Measurements from ENCODE around the gene ETV3. TPM values are rescaled to one million over a fixed set of nuclear protein-coding genes. Genes with fewer than 3 reads are reported as not detected.
"Not testable (repeated sequence)": the region's sequence is repeated elsewhere in the genome, so short reads cannot be mapped to it uniquely, and the experiment has no call there.

ETV3 gene
- total RNA-seq, 2 donors from 2014 or later: 9.0 to 12.0 TPM

DNA sequence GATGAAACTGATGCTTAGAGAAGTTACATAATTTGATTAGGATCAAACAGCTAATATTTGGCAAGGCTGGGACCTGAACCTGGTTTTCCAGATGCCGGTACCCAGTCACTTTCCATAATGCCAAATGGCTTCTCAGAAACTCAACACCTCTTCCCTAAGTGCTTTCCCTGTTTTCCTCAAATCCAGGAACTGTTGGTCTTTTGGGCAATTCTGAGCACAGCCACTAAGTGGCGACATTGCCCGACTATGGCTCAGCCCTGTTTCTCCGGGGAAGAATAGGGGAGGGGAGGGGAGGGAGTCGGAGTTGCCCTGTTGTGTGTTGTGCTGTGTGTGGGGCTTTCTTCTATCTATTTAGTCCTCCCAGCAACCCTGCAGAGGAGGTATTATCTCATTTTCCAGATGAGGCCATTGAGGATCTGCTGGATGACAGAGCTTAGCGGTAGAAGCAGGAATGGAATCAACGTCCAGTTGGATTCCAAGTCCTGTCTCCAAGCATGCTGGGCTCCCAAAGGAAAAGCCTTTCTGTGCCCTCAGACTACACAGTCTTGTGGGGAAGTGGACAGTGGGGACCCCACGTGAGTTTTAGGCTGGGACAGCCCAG, 33.8 kb upstream of the ETV3 start:
- not testable (repeated sequence) for H3K4me1 ChIP-seq; DNase-seq (ENCODE audit: low spot score); H3K27ac ChIP-seq; H3K9me3 ChIP-seq; H3K27me3 ChIP-seq; H3K4me3 ChIP-seq; H3K36me3 ChIP-seq
- TF ChIP-seq CTCF (IDR thresholded peaks at IDR 0.05): peak in 1 of 2 donors; percentile 53

DNA sequence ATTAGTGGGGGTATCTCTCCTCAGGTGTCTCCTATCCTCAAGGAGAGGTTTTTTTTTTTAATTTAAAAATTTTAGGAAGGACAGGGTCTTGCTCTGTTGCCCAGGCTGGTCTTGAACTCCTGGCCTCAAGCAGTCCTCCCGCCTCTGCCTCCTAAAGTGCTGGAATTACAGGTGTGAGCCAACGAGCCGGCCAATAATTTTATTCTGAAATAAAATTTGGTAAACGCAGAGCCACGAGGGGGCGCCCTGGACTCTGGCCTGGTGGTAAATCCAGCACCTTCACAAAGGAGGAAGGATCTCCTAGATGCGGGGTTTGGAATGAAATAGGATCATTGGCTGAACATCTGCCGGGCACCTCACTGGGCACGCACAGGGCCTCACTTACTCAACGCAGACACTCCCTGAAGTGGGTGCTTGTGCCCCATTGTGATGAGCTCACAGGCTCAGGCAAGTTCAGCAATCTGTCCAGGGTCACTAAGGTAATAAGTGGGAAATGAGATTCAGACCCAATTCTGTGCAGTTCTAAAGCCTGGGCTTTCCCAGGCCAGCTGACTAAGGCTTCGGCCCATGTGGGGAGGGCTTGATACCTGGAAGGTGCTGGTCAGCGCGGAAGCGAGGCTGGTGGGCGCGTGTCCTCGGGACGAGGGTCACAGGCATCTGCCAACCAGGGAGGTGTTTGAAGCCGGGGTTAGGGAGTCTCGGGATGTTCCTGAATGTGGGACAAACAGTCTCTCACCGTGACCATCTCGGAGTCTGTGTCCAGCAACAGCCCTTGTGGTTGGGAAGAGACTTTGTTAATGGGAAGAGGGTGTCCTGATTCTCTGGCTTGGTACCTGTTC, 32.7 kb upstream of the ETV3 start:
- Histone ChIP-seq H3K36me3 (no peaks in the 10 kb centered on the region), H3K4me1 (no peaks in the 10 kb centered on the region), H3K27ac (no peak overlapping the region), H3K27me3 (no peaks in the 10 kb centered on the region), H3K9me3 (no peaks in the 10 kb centered on the region), H3K4me3 (no peak overlapping the region)
- no peak for DNase-seq (ENCODE audit: low spot score)
- peak in 1 of 2 donors; percentile 54 for TF ChIP-seq CTCF (IDR thresholded peaks at IDR 0.05)

GRCh38 chr1:157168015-157168414, 29.8 kb upstream of the ETV3 start:
- no peak for DNase-seq (ENCODE audit: low spot score)

DNA sequence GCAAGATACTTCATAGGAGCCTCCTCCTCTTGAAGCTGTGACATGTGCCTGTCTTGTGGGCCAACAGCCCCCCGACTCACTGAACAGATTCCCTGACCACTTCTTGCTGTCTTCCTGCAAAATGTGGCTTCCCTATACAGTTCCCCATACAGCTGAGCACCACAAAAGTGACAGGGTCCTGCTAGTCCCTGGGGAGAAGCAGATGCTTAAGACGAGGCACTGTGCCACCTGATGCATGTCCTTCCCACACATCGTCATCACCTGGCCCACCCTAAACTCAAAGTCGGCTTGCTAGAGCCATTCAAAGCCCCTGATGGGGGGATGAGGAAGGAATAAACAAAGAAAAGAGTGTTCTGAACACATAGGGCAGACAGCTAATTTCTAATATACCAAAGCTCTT, 29.2 kb upstream of the ETV3 start:
- Histone ChIP-seq H3K4me3 (no peak overlapping the region), H3K9me3 (no peaks in the 10 kb centered on the region), H3K27me3 (no peaks in the 10 kb centered on the region), H3K36me3 (no peaks in the 10 kb centered on the region), H3K27ac (no peak overlapping the region), H3K4me1 (no peaks in the 10 kb centered on the region)
- TF ChIP-seq CTCF (IDR thresholded peaks at IDR 0.05): no peak
- DNase-seq (ENCODE audit: low spot score): no peak

More at GRCh38 chr1:157168015-157168414, 29.8 kb upstream of the ETV3 start:
- Histone ChIP-seq H3K9me3 (no peaks in the 10 kb centered on the region), H3K27me3 (no peaks in the 10 kb centered on the region), H3K27ac (no peak overlapping the region), H3K4me1 (no peaks in the 10 kb centered on the region), H3K36me3 (no peaks in the 10 kb centered on the region), H3K4me3 (no peak overlapping the region)
- TF ChIP-seq CTCF (IDR thresholded peaks at IDR 0.05): no peak

DNA sequence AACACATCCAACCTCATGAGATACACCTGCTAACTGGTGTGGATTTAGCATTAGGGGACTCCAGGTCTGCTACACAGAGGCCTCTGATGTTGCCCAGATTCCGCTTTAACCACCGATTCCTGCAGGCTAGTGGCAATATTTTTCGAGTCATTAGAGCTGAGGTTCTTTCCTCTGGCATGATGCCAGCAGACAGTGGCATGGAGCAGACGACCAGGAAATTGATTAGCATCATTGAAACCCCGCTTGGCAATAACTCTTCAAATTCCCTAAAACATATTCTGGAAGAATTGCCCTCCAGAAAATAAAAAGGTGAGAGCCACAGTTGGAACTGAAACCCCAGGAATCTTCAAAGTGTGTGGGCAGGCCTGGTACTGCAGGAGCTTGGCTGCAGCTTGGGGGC, 28.4 kb upstream of the ETV3 start:
- no peak for DNase-seq (ENCODE audit: low spot score)
- no peaks in the 10 kb centered on the region for H3K4me1 ChIP-seq
- no peak overlapping the region for H3K27ac ChIP-seq
- no peaks in the 10 kb centered on the region for H3K36me3 ChIP-seq
- H3K9me3 ChIP-seq: no peaks in the 10 kb centered on the region
- no peak overlapping the region for H3K4me3 ChIP-seq
- H3K27me3 ChIP-seq: no peaks in the 10 kb centered on the region
- no peak for TF ChIP-seq CTCF (IDR thresholded peaks at IDR 0.05)

Data from right atrium auricular region (tissue), 2 donors.